ENCODE results near the gene ATP5F1B.
A peak's percentile ranks its signal among the peaks of the same experiment; 100 is the strongest.

ATP5F1B gene

DNA sequence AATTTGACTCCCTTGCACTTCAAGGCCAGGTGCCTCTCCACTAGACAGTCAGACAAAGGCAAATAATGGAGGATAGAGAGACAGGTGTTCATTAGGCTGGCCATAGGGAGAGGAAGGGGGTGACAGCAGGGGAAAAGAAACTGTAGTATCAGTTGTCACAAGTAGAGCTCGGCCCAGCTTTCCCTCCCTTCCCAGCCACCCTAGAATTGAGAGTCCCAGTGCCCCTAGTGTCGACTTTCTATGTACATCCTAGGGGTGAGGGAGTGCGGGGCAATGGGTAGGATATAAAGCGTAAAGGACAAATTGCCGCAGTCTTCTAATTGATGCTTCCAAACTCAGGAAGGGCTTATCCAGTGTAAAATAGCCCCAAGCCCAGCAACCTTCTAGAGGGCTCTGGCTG, 54.7 kb downstream of the ATP5F1B start:
- Histone ChIP-seq H3K4me3 (ENCODE audit: control insufficient read depth in 1 of 7, extremely low read depth in 1 of 7, insufficient read depth in 4 of 7, low read depth in 2 of 7, low read length in 6 of 7) (no peak overlapping the region), H3K9me3 (ENCODE audit: control extremely low read depth in 1 of 5, control insufficient read depth in 4 of 5, insufficient read depth in 2 of 5, low read depth in 1 of 5, low read length in 4 of 5) (no peaks in the 10 kb centered on the region), H3K4me1 (ENCODE audit: control extremely low read depth in 1 of 4, control insufficient read depth in 4 of 4, insufficient read depth in 4 of 4, low read length in 3 of 4) (peaks cover 0 to 6% (median under 1%) of the 10 kb centered on the region in 4 experiments), H3K27me3 (replicated peaks in 2 of 5; ENCODE audit: control insufficient read depth in 4 of 5, insufficient read depth in 5 of 5, low read length in 4 of 5) (no peaks in the 10 kb centered on the region), H3K36me3 (ENCODE audit: control insufficient read depth in 4 of 4, insufficient read depth in 4 of 4, low read length in 3 of 4) (peaks cover 5 to 30% (median 23%) of the 10 kb centered on the region in 4 experiments), H3K27ac (ENCODE audit: insufficient read depth in 1 of 2, low read depth in 1 of 2, low read length in 2 of 2, poor library complexity in 1 of 2, severe bottlenecking in 2 of 2) (no peak overlapping the region)
- ChIA-PET CTCF (interaction anchor here (0.5 to 22.4 kb wide), 17 partner anchors 8 to 89 kb away, joined by 3 to 350 read pairs (median 4); partner anchors contain the start of gene RBMS2), POLR2A (no interaction called here)
- no peak for DNase-seq
- whole genome bisulfite sequencing (ENCODE audit: insufficient coverage): 100% methylated on average over 3 of the region's 5 CpGs

GRCh38 chr12:56590237-56590830, 55.5 kb downstream of the ATP5F1B start:
- ChIA-PET CTCF (interaction anchor here (0.5 to 22.4 kb wide), 23 partner anchors 10 to 88 kb away, joined by 3 to 350 read pairs (median 4); partner anchors contain the start of gene RBMS2), POLR2A (no interaction called here)
- H3K9me3 ChIP-seq (ENCODE audit: control extremely low read depth in 1 of 5, control insufficient read depth in 4 of 5, insufficient read depth in 2 of 5, low read depth in 1 of 5, low read length in 4 of 5): no peaks in the 10 kb centered on the region
- DNase-seq: peak; percentile 41 to 59 (median 53)
- H3K36me3 ChIP-seq (ENCODE audit: control insufficient read depth in 4 of 4, insufficient read depth in 4 of 4, low read length in 3 of 4): peaks cover 5 to 26% (median 17%) of the 10 kb centered on the region in 4 experiments
- H3K4me1 ChIP-seq (ENCODE audit: control extremely low read depth in 1 of 4, control insufficient read depth in 4 of 4, insufficient read depth in 4 of 4, low read length in 3 of 4): peaks cover 0 to 6% (median 0%) of the 10 kb centered on the region in 4 experiments
- H3K27me3 ChIP-seq (replicated peaks in 2 of 5; ENCODE audit: control insufficient read depth in 4 of 5, insufficient read depth in 5 of 5, low read length in 4 of 5): no peaks in the 10 kb centered on the region
- H3K27ac ChIP-seq (ENCODE audit: insufficient read depth in 1 of 2, low read depth in 1 of 2, low read length in 2 of 2, poor library complexity in 1 of 2, severe bottlenecking in 2 of 2): no peak overlapping the region
- WGBS (ENCODE audit: insufficient coverage): 85% methylated on average over 3 of the region's 3 CpGs
- H3K4me3 ChIP-seq (ENCODE audit: control insufficient read depth in 1 of 7, extremely low read depth in 1 of 7, insufficient read depth in 4 of 7, low read depth in 2 of 7, low read length in 6 of 7): no peak overlapping the region

GRCh38 chr12:56589783-56590182, 56.0 kb downstream of the ATP5F1B start:
- POLR2A ChIA-PET: no interaction called here
- Histone ChIP-seq H3K27ac (ENCODE audit: insufficient read depth in 1 of 2, low read depth in 1 of 2, low read length in 2 of 2, poor library complexity in 1 of 2, severe bottlenecking in 2 of 2) (no peak overlapping the region), H3K4me1 (ENCODE audit: control extremely low read depth in 1 of 4, control insufficient read depth in 4 of 4, insufficient read depth in 4 of 4, low read length in 3 of 4) (peaks cover 0 to 6% (median 0%) of the 10 kb centered on the region in 4 experiments), H3K9me3 (ENCODE audit: control extremely low read depth in 1 of 5, control insufficient read depth in 4 of 5, insufficient read depth in 2 of 5, low read depth in 1 of 5, low read length in 4 of 5) (no peaks in the 10 kb centered on the region), H3K4me3 (ENCODE audit: control insufficient read depth in 1 of 7, extremely low read depth in 1 of 7, insufficient read depth in 4 of 7, low read depth in 2 of 7, low read length in 6 of 7) (no peak overlapping the region), H3K36me3 (ENCODE audit: control insufficient read depth in 4 of 4, insufficient read depth in 4 of 4, low read length in 3 of 4) (peaks cover 5 to 21% (median 15%) of the 10 kb centered on the region in 4 experiments), H3K27me3 (replicated peaks in 2 of 5; ENCODE audit: control insufficient read depth in 4 of 5, insufficient read depth in 5 of 5, low read length in 4 of 5) (no peaks in the 10 kb centered on the region)
- CTCF ChIA-PET: interaction anchor here (0.7 to 22.4 kb wide), 14 partner anchors 10 to 84 kb away, joined by 3 to 350 read pairs (median 6); partner anchors contain the start of gene RBMS2
- no peak for DNase-seq
- 100% methylated on average over 1 of the region's 1 CpG for WGBS (ENCODE audit: insufficient coverage)
